ENCODE results near the gene MUC4.
"Not testable (repeated sequence)": the region's sequence is repeated elsewhere in the genome, so short reads cannot be mapped to it uniquely, and the experiment has no call there.

MUC4 gene

DNA sequence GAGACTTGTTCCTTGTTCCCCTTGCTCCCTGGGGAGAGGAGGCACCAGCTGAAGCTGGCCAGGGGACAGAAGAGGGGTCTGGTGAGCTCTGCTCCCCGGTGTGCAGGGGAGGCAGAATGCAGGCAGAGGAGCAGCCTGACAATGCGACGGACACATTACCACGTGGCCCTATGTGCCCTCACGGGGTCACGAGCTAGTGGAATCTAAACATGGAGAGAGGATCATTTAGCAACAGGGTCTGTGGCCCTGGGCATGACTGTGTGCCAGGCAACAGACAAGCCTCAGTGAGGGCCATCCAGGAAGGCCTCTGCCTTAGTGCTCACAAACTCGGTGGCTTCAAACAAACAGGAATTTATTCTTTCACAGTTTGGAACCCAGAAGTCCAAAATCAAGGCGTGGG is 8.5 kb upstream of the MUC4 start:
- Histone ChIP-seq H3K9ac (ENCODE audit: insufficient read length) (no peak overlapping the region), H3K9me3 (ENCODE audit: low read depth, low read length) (no peaks in the 10 kb centered on the region), H3K36me3 (ENCODE audit: insufficient read depth, low read length) (no peaks in the 10 kb centered on the region), H3K4me3 (no peak overlapping the region), H3K27ac (no peak overlapping the region)
- no peak for DNase-seq (ENCODE audit: low read depth, low spot score)
- no peak for TF ChIP-seq POLR2AphosphoS5 (IDR thresholded peaks at IDR 0.05; ENCODE audit: borderline replicate concordance, low read depth, low read length)
- TF ChIP-seq FOXP2 (optimal IDR thresholded peaks at IDR 0.05; ENCODE audit: control extremely low read depth, extremely low read length, insufficient read depth) = no peak
- TF ChIP-seq EZH2 (IDR thresholded peaks at IDR 0.05) = no peak

DNA sequence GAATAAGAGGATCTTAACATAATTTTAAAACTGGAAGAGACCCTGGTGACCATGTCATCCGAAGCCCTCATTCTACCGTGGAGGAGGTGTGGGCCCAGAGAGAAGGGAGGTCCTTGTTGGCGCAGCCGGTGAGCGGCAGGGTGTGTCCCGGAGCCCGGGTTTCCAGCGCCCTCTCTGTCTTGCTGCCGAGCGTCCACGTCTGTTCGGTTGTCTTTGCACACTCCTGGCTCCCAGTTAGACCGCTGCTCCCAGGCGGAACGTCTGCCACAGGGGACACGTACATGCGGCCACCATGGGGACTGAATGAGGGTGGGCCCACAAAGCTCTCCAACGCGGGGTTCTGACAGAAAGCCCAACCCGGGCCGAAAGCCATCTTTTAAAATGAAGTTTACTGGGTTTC is 6.6 kb upstream of the MUC4 start:
- no peak for DNase-seq (ENCODE audit: low read depth, low spot score)
- TF ChIP-seq FOXP2 (optimal IDR thresholded peaks at IDR 0.05; ENCODE audit: control extremely low read depth, extremely low read length, insufficient read depth) (no peak), EZH2 (IDR thresholded peaks at IDR 0.05) (no peak), POLR2AphosphoS5 (IDR thresholded peaks at IDR 0.05; ENCODE audit: borderline replicate concordance, low read depth, low read length) (no peak)
- Histone ChIP-seq H3K27ac (no peak overlapping the region), H3K9ac (ENCODE audit: insufficient read length) (no peak overlapping the region), H3K9me3 (ENCODE audit: low read depth, low read length) (no peaks in the 10 kb centered on the region), H3K4me3 (no peak overlapping the region), H3K36me3 (ENCODE audit: insufficient read depth, low read length) (no peaks in the 10 kb centered on the region)

DNA sequence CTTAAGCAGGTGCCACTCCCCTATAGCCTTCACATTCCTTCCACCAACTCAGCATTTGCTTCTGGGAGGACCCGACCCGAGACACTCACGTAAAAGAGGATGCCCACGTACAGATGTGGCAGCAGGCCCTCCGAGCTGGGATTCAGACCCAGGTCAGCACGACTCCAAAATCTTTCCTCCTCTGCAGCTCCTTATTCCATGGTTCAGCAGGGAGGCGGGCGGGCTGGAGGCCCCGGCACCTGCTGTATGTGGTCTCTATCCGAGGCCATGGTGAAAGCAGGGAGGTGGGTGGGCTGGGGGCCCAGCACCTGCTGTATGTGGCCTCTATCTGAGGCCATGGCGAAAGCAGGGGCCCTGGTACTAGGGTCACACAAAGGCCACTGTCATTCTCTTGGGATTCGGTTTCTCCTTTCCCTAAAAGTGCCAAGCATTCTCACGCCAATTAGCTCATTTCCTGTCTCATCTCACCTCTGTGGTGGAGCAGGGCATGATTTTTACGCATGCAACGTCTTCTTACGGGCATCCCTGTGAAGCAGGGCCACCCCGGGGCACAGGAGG is 5.9 kb upstream of the MUC4 start:
- no peak overlapping the region for H3K27ac ChIP-seq
- H3K4me3 ChIP-seq = no peak overlapping the region
- no peak overlapping the region for H3K9ac ChIP-seq (ENCODE audit: insufficient read length)
- no peaks in the 10 kb centered on the region for H3K36me3 ChIP-seq (ENCODE audit: insufficient read depth, low read length)
- TF ChIP-seq FOXP2 (optimal IDR thresholded peaks at IDR 0.05; ENCODE audit: control extremely low read depth, extremely low read length, insufficient read depth) (no peak), POLR2AphosphoS5 (IDR thresholded peaks at IDR 0.05; ENCODE audit: borderline replicate concordance, low read depth, low read length) (no peak), EZH2 (IDR thresholded peaks at IDR 0.05) (no peak)
- DNase-seq (ENCODE audit: low read depth, low spot score) = no peak
- no peaks in the 10 kb centered on the region for H3K9me3 ChIP-seq (ENCODE audit: low read depth, low read length)

DNA sequence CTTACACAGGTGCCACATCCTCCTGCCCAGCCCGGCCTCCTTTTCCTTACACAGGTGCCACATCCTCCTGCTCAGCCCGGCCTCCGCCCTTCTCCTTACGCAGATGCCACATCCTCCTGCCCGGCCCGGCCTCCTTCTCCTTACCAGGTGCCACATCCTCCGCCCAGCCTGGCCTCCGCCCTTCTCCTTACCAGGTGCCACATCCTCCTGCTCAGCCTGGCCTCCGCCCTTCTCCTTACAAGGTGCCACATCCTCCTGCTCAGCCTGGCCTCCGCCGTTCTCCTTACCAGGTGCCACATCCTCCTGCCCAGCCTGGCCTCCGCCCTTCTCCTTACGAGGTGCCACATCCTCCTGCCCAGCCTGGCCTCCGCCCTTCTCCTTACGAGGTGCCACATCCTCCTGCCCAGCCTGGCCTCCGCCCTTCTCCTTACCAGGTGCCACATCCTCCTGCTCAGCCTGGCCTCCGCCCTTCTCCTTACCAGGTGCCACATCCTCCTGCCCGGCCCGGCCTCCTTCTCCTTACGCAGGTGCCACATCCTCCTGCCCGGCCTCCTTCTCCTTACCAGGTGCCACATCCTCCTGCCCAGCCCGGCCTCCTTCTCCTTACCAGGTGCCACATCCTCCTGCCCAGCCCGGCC is 4.7 kb upstream of the MUC4 start:
- not testable (repeated sequence) for H3K27ac ChIP-seq; H3K36me3 ChIP-seq (ENCODE audit: insufficient read depth, low read length); H3K4me3 ChIP-seq

DNA sequence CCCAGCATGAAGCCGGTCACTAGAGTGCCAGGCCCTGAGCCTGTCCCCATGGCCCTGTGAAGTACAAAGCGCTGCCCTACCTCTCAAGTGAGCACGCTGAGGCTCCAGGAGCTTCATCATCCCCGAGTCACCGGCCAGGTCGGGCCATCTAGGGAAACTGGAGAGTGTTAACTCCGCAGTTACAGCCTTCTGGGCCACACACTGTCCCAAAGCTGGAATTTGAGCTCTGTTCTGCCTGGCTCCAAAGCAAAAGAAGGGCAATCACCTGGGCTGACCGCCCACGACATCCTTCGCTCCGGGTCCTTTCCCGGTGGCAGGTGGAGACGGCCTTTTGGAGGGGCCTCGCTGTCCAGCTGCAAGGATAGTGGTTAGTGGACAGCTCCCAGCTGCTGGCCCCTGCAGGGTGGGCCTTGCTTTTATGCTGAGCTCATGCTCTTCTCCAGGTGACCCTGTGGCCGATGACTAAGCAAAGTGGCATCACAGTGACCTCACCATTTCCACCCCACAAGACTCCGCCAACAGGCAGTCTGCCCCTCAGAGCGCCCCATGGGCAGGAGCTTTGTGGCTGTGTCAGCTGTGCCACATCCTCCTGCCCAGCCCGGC is 3.5 kb upstream of the MUC4 start:
- no peaks in the 10 kb centered on the region for H3K9me3 ChIP-seq (ENCODE audit: low read depth, low read length)
- no peak overlapping the region for H3K4me3 ChIP-seq
- H3K27ac ChIP-seq = no peak overlapping the region
- no peak overlapping the region for H3K9ac ChIP-seq (ENCODE audit: insufficient read length)
- H3K36me3 ChIP-seq (ENCODE audit: insufficient read depth, low read length) = no peaks in the 10 kb centered on the region
- DNase-seq (ENCODE audit: low read depth, low spot score) = no peak
- TF ChIP-seq EZH2 (IDR thresholded peaks at IDR 0.05) (no peak), POLR2AphosphoS5 (IDR thresholded peaks at IDR 0.05; ENCODE audit: borderline replicate concordance, low read depth, low read length) (no peak), FOXP2 (optimal IDR thresholded peaks at IDR 0.05; ENCODE audit: control extremely low read depth, extremely low read length, insufficient read depth) (no peak)

More for the DNA sequence above, 4.7 kb upstream of the MUC4 start:
- not testable (repeated sequence) for H3K9ac ChIP-seq (ENCODE audit: insufficient read length); H3K9me3 ChIP-seq (ENCODE audit: low read depth, low read length); DNase-seq (ENCODE audit: low read depth, low spot score)

DNA sequence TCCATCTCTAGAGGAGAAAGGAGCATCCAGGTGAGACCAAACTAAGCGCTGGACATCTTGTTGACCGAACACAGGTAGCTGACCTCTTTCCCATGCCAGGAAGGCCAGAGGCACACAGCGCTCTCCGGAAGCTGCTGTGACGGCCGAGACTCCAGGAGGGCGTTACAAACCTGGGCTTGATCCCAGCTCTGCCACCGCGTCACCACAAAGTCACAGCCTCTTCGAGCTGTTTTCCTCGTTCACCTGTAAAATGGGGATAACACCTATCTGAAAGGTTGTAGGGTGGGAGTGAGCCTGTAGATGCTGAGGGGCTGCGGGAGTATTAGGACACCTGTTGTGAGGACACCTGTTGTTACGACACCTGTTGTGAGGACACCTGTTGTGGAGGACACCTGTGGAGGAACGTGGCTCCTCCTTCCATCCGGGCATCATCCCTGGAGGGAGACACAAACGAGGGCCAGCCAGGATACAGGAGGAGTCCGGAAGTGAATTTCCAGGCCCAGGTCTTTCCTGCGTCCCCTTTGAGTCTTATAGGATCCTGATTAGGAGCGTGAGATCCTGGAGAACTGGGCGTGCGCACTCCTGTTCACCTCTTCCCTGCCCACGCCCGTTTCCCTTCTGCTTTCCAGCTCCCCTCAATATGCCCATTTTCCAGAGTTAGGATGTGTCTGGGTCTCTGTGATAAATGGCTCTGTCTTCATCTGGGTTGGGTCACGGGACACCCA is 2.3 kb upstream of the MUC4 start:
- DNase-seq (ENCODE audit: low read depth, low spot score) = no peak
- H3K4me3 ChIP-seq = no peak overlapping the region
- H3K9ac ChIP-seq (ENCODE audit: insufficient read length) = no peak overlapping the region
- H3K27ac ChIP-seq = no peak overlapping the region
- TF ChIP-seq FOXP2 (optimal IDR thresholded peaks at IDR 0.05; ENCODE audit: control extremely low read depth, extremely low read length, insufficient read depth) = no peak
- H3K36me3 ChIP-seq (ENCODE audit: insufficient read depth, low read length) = no peaks in the 10 kb centered on the region
- no peaks in the 10 kb centered on the region for H3K9me3 ChIP-seq (ENCODE audit: low read depth, low read length)

DNA sequence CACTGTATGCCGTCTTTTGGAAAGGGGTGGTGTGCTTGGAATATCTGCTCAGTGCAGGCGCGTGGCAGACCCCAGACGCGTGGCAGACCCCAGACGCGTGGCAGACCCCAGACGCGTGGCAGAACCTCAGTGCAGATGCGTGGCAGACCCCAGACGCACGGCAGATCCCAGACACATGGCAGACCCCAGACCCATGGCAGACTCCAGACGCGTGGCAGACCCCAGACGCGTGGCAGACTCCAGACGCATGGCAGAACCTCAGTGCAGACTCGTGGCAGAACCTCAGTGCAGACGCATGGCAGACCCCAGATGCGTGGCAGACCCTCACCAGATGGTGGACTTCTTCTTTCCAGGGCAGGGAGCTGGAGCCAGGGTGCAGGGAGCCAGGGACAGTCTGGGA is 637 bp upstream of the MUC4 start:
- Histone ChIP-seq H3K9me3 (ENCODE audit: low read depth, low read length) (no peaks in the 10 kb centered on the region), H3K36me3 (ENCODE audit: insufficient read depth, low read length) (no peaks in the 10 kb centered on the region), H3K9ac (ENCODE audit: insufficient read length) (no peak overlapping the region), H3K27ac (no peak overlapping the region), H3K4me3 (no peak overlapping the region)
- no peak for TF ChIP-seq EZH2 (IDR thresholded peaks at IDR 0.05)
- no peak for TF ChIP-seq POLR2AphosphoS5 (IDR thresholded peaks at IDR 0.05; ENCODE audit: borderline replicate concordance, low read depth, low read length)
- no peak for TF ChIP-seq FOXP2 (optimal IDR thresholded peaks at IDR 0.05; ENCODE audit: control extremely low read depth, extremely low read length, insufficient read depth)
- DNase-seq (ENCODE audit: low read depth, low spot score) = no peak

DNA sequence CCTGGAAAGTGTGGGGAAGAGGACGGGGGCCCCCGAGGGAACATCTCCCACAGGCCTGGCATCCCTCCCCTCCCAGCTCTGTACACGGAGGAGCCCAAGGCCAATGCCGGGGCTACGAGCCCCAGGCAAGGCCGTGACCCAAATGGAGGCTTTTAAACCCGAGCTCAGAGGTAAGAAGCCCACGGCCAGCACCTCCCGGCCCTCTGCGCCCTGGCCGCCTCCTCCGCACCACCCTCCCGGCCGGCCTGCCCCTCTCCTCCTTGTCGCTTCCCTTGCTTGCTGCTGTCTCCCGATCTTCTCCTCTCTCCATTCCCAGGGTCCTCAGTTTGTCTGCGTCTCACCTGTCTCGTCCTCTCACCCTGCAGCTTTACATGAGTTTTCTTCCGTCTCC is 1.3 kb downstream of the MUC4 start:
- no peak overlapping the region for H3K9ac ChIP-seq (ENCODE audit: insufficient read length)
- no peak overlapping the region for H3K4me3 ChIP-seq
- TF ChIP-seq EZH2 (IDR thresholded peaks at IDR 0.05) = no peak
- TF ChIP-seq FOXP2 (optimal IDR thresholded peaks at IDR 0.05; ENCODE audit: control extremely low read depth, extremely low read length, insufficient read depth) = no peak
- TF ChIP-seq POLR2AphosphoS5 (IDR thresholded peaks at IDR 0.05; ENCODE audit: borderline replicate concordance, low read depth, low read length) = no peak
- no peaks in the 10 kb centered on the region for H3K36me3 ChIP-seq (ENCODE audit: insufficient read depth, low read length)
- no peak for DNase-seq (ENCODE audit: low read depth, low spot score)
- H3K27ac ChIP-seq = no peak overlapping the region
- H3K9me3 ChIP-seq (ENCODE audit: low read depth, low read length) = no peaks in the 10 kb centered on the region

Data from SK-N-MC (cell line).